ENCODE measurements around the gene SLC39A11. TPM values are rescaled to one million over a fixed set of nuclear protein-coding genes. Genes with fewer than 3 reads are reported as not detected.

SLC39A11 gene
- total RNA-seq, 1 donor: 15.8 TPM

DNA sequence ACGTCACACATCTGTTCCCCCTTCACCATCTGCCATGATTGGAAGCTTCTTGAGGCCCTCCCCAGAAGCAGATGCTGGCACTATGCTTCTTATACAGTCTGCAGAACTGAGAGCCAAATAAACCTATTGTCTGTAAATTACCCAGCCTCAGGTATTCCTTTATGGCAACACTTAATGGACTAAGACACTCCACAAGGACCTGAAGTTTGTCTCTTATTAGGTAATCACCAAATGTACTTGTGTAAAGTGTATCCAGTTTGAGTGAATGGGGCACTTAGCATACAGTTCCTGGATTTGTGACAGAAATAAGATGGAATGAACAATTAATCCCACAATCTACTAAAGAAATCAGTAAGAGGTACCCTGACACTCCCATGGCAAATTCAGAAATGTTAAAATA lies 105.3 kb downstream of the SLC39A11 start:
- no peak for DNase-seq (ENCODE audit: low read depth)
- no peak overlapping the region for H3K4me3 ChIP-seq (ENCODE audit: low read depth, low read length)
- TF ChIP-seq, protein P1, sequence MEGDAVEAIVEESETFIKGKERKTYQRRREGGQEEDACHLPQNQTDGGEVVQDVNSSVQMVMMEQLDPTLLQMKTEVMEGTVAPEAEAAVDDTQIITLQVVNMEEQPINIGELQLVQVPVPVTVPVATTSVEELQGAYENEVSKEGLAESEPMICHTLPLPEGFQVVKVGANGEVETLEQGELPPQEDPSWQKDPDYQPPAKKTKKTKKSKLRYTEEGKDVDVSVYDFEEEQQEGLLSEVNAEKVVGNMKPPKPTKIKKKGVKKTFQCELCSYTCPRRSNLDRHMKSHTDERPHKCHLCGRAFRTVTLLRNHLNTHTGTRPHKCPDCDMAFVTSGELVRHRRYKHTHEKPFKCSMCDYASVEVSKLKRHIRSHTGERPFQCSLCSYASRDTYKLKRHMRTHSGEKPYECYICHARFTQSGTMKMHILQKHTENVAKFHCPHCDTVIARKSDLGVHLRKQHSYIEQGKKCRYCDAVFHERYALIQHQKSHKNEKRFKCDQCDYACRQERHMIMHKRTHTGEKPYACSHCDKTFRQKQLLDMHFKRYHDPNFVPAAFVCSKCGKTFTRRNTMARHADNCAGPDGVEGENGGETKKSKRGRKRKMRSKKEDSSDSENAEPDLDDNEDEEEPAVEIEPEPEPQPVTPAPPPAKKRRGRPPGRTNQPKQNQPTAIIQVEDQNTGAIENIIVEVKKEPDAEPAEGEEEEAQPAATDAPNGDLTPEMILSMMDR (IDR thresholded peaks at IDR 0.05; ENCODE audit: insufficient read depth, low read length): no peak

DNA sequence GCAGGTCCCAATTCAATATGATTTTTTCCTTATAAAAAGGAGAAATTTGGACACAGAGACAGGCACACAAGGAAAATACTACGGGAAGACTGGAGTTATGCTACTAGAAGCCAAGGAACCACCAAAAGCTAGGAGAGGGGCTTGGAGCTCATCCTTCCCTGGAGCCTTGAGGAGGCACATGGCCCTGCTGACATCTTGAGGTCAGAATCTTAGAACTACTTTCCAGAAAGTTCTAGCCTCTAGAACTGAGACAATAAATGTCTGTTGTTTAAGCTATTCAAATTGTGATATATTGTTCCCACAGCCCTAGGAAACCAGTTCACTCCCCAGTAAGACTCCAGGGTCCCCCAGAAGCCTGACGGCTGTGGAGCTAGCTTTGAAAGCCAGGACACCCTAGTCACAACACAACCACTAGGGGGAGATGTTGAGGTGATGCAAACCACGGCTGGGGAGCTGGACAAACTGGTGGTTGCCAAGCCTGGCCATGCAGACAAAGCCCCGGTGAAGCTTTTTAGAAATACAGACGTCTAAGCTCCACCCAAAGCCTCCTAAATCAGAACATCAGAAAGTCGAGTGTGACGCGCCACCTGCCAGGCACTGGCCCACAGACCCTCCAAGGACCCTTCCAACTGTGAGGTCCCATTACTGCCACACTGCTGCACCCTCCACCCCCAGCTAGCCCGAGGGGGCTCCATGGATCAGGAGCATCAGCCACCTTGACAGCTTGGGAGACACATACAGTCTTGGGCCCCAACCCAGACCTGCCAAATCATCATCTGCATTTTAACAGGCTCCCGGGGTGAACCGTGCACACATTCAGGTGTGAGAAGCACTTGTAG lies 106.4 kb downstream of the SLC39A11 start:
- H3K4me3 ChIP-seq (ENCODE audit: low read depth, low read length): no peak overlapping the region
- peak; percentile 76 for DNase-seq (ENCODE audit: low read depth)
- TF ChIP-seq, protein P1 (IDR thresholded peaks at IDR 0.05; ENCODE audit: insufficient read depth, low read length): peak; percentile 85

- H3K4me3 ChIP-seq (ENCODE audit: low read depth, low read length): no peak overlapping the region
- TF ChIP-seq, protein P1 (IDR thresholded peaks at IDR 0.05; ENCODE audit: insufficient read depth, low read length): no peak
- no peak for DNase-seq (ENCODE audit: low read depth)
These were observed 107.6 kb downstream of the SLC39A11 start for GRCh38 chr17:72984926-72985325.

- peak; percentile 87 for DNase-seq (ENCODE audit: low read depth)
- TF ChIP-seq, protein P1 (IDR thresholded peaks at IDR 0.05; ENCODE audit: insufficient read depth, low read length): no peak
- H3K4me3 ChIP-seq (ENCODE audit: low read depth, low read length): no peak overlapping the region
These were observed 108.2 kb downstream of the SLC39A11 start for GRCh38 chr17:72984145-72984925.

DNA sequence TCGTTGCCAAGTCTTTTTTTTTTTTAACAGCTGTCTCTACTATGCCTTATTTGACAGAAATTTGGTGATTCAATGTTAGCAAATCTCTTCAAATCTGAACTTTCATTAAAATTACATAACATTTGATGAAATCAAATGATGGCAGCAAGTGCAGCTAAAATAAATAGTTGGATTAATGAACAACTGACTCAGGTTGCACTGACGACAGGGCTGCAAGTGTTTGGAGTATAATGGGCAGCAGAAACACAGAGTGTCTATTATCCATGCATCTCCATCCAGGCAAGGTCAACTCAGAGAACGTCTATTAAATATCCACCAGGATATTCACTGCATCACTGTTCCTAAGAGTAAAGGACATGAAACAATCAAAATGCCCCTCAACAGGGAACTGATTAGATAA lies 109.8 kb downstream of the SLC39A11 start:
- no peak for DNase-seq (ENCODE audit: low read depth)
- TF ChIP-seq, protein P1 (IDR thresholded peaks at IDR 0.05; ENCODE audit: insufficient read depth, low read length): no peak
- H3K4me3 ChIP-seq (ENCODE audit: low read depth, low read length): no peak overlapping the region

- H3K4me3 ChIP-seq (ENCODE audit: low read depth, low read length): no peak overlapping the region
- no peak for DNase-seq (ENCODE audit: low read depth)
- TF ChIP-seq, protein P1 (IDR thresholded peaks at IDR 0.05; ENCODE audit: insufficient read depth, low read length): no peak
These were observed 113.8 kb downstream of the SLC39A11 start for GRCh38 chr17:72978593-72979218.

Measured in fibroblast of the aortic adventitia (primary cell).